Inflammatory macrophage (primary cell): Measurements from ENCODE around the gene NUDT17.

Experiments used
- DNase-seq, 2 donors: peaks; one replicate each; pipeline ENCODE4 v3.0.0-alpha.2; 2020 to 2022

The NUDT17 gene

DNA sequence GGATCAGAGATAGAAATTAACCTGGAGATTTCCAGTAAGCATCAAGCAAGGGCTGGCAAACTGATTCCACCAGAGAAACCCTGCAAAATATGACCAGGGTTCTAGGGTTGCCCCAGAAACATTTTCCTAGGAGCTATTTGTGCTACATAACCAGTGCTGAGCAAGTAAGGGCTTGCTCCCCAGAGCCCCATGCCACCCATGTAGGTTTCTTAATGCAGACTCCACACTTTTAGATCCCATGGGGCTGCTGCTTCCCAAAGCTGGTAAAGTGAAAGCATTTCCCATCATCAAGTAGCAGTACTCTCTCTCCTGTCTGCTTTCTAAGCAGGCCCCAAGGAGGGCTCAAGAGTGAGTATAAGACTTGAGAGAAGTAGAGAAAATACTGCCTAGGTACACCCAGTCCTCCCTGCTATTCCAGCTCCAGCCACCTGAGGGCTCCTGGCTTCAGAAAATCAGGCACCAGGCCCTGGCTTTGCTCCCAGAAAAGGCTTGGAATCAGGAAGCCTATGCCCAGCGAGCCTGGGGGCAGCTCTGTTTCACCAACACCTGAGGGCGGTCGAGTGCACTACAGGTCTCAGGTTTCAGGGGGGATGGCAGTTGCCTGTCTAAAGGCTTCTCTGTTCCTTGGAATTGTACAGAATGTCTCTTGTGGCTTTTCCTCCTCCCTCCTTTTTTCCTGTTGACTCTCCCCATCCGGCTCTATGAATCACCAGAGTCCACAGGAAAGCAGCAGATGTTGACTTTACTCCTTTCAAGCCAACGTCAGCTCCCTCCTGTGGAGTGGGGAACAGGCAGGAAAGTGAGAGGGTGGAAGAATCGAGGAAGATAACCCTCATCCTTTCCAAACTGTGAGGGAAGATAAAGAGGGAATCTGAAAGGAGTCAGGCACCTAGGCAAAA is 46.4 kb downstream of the NUDT17 start:
- peak; percentile 71 to 76 for DNase-seq

- DNase-seq, result no peak
Measured at GRCh38 chr1:145892486-145893087, 47.2 kb downstream of the NUDT17 start.

- DNase-seq, result no peak
Measured at GRCh38 chr1:145893306-145894055, 48.1 kb downstream of the NUDT17 start.

GRCh38 chr1:145895471-145895870 is 50.0 kb downstream of the NUDT17 start:
- DNase-seq, result no peak

- DNase-seq, result no peak
Measured at GRCh38 chr1:145897969-145898368, 52.5 kb downstream of the NUDT17 start.
